ENCODE results near the gene SPTLC3. TPM values are rescaled to one million over a fixed set of nuclear protein-coding genes. Genes with fewer than 3 reads are reported as not detected.
A peak's percentile ranks its signal among the peaks of the same experiment; 100 is the strongest.

Gene SPTLC3
- total and polyA plus RNA-seq, 2 of the 13 experiments (the other 11 are each of a cell fraction or from before 2014, with no cell fraction given), result 20.5 to 95.6 TPM

GRCh38 chr20:13058666-13059389 lies 50.1 kb downstream of the SPTLC3 start (continued):
- TF ChIP-seq ZSCAN12 (CRISPR knock-in tag; IDR thresholded peaks at IDR 0.05) (no peak), ZNF44 (CRISPR knock-in tag; IDR thresholded peaks at IDR 0.05) (0 out of 2 replicates have a peak, but pooled peaks have one; percentile 8), BRCA1 (CRISPR knock-in tag; IDR thresholded peaks at IDR 0.05) (0 out of 2 replicates have a peak, but pooled peaks have one; percentile 13), KMT2A (CRISPR knock-in tag; IDR thresholded peaks at IDR 0.05) (no peak), ZNF530 (CRISPR knock-in tag; IDR thresholded peaks at IDR 0.05; ENCODE audit: low read depth) (no peak), GABPB1 (CRISPR knock-in tag; IDR thresholded peaks at IDR 0.05) (no peak), KDM6A (CRISPR knock-in tag; IDR thresholded peaks at IDR 0.05; ENCODE audit: low read depth) (peak; percentile 84), IRF9 (CRISPR knock-in tag; IDR thresholded peaks at IDR 0.05; ENCODE audit: borderline replicate concordance) (0 out of 2 replicates have a peak, but pooled peaks have one; percentile 42), ZNF609 (CRISPR knock-in tag; IDR thresholded peaks at IDR 0.05; ENCODE audit: borderline replicate concordance) (peak; percentile 83), ZNF441 (CRISPR knock-in tag; IDR thresholded peaks at IDR 0.05; ENCODE audit: borderline replicate concordance) (peak; percentile 44; the same call in 1 of the 2 replicates), ZNF264 (CRISPR knock-in tag; IDR thresholded peaks at IDR 0.05) (peak; percentile 71; the same call in 1 of the 2 replicates), AKNA (CRISPR knock-in tag; IDR thresholded peaks at IDR 0.05; ENCODE audit: borderline replicate concordance) (no peak; the same call in 1 of the 2 replicates), BRD4 (CRISPR knock-in tag; IDR thresholded peaks at IDR 0.05) (peak; percentile 51; the same call in 1 of the 2 replicates), E2F5 (CRISPR knock-in tag; conservative IDR thresholded peaks at IDR 0.05) (0 out of 2 replicates have a peak, but pooled peaks have one; percentile 18), ZNF576 (CRISPR knock-in tag; IDR thresholded peaks at IDR 0.05) (no peak), TARDBP (CRISPR knock-in tag; IDR thresholded peaks at IDR 0.05) (peak; percentile 78; the same call in 1 of the 2 replicates), SP140L (CRISPR knock-in tag; IDR thresholded peaks at IDR 0.05; ENCODE audit: borderline replicate concordance) (0 out of 2 replicates have a peak, but pooled peaks have one; percentile 86)
